ENCODE data around the gene LAD1.

- no peak for TF ChIP-seq POLR2A (IDR thresholded peaks at IDR 0.05; ENCODE audit: low read length)
- TF ChIP-seq PBX3 (IDR thresholded peaks at IDR 0.05): no peak
- TF ChIP-seq CBX8 (IDR thresholded peaks at IDR 0.05): no peak
- no peak for TF ChIP-seq CTCF (IDR thresholded peaks at IDR 0.05)
- TF ChIP-seq EP300 (IDR thresholded peaks at IDR 0.05): no peak
- TF ChIP-seq MAX (IDR thresholded peaks at IDR 0.05): no peak
- TF ChIP-seq CEBPB (IDR thresholded peaks at IDR 0.05): no peak
- TF ChIP-seq RFX5 (IDR thresholded peaks at IDR 0.05): no peak
- TF ChIP-seq CBX2 (IDR thresholded peaks at IDR 0.05; ENCODE audit: borderline replicate concordance, low read depth): no peak
- no peak for TF ChIP-seq MYC (IDR thresholded peaks at IDR 0.05; ENCODE audit: borderline replicate concordance, low read length)
- no peak for TF ChIP-seq CHD2 (IDR thresholded peaks at IDR 0.05; ENCODE audit: low read length, partially characterized antibody)
- no peak for TF ChIP-seq SMC3 (IDR thresholded peaks at IDR 0.05)
These were observed 47.5 kb downstream of the LAD1 start for GRCh38 chr1:201351617-201352016.

Data from A549 (cell line).